HG03039 (cell line): Measurements from ENCODE around the gene LRP6.
"Not testable (repeated sequence)": the region's sequence is repeated elsewhere in the genome, so short reads cannot be mapped to it uniquely, and the experiment has no call there.

Experiments used
- ATAC-seq: cut with Tn5 transposase; IDR thresholded peaks from one replicate; pipeline ENCODE4 v1.9.1; 2021; ENCODE audit warnings: mild to moderate bottlenecking, moderate library complexity; ENCODE audit not compliant: unreplicated experiment

The LRP6 gene

GRCh38 chr12:12182703-12183365 is 84.0 kb downstream of the LRP6 start:
- no peak for ATAC-seq

- no peak for ATAC-seq
Observed at GRCh38 chr12:12181511-12181910, 85.3 kb downstream of the LRP6 start.

- no peak for ATAC-seq
Observed at GRCh38 chr12:12180575-12180974, 86.3 kb downstream of the LRP6 start.

- no peak for ATAC-seq
Observed at GRCh38 chr12:12180136-12180535, 86.7 kb downstream of the LRP6 start.

- no peak for ATAC-seq
Observed at GRCh38 chr12:12178559-12178958, 88.3 kb downstream of the LRP6 start.

- no peak for ATAC-seq
Observed at GRCh38 chr12:12176402-12176801, 90.4 kb downstream of the LRP6 start.

- no peak for ATAC-seq
Observed at GRCh38 chr12:12171991-12172511, 94.8 kb downstream of the LRP6 start.

GRCh38 chr12:12167847-12168246 is 99.0 kb downstream of the LRP6 start:
- ATAC-seq = no peak

GRCh38 chr12:12166751-12167150 is 100.1 kb downstream of the LRP6 start:
- ATAC-seq = no peak

GRCh38 chr12:12159988-12160387 is 106.9 kb downstream of the LRP6 start:
- no peak for ATAC-seq

- no peak for ATAC-seq
Observed at GRCh38 chr12:12158858-12159257, 108.0 kb downstream of the LRP6 start.

GRCh38 chr12:12157424-12157823 is 109.4 kb downstream of the LRP6 start:
- no peak for ATAC-seq

- no peak for ATAC-seq
Observed at GRCh38 chr12:12156828-12157227, 110.0 kb downstream of the LRP6 start.

- ATAC-seq = no peak
Observed at GRCh38 chr12:12156116-12156515, 110.7 kb downstream of the LRP6 start.

- no peak for ATAC-seq
Observed at GRCh38 chr12:12153596-12153995, 113.2 kb downstream of the LRP6 start.

- no peak for ATAC-seq
Observed at GRCh38 chr12:12147111-12147510, 119.7 kb downstream of the LRP6 start.

- not testable (repeated sequence) for ATAC-seq
Observed at GRCh38 chr12:12144531-12144930, 122.3 kb downstream of the LRP6 start.

GRCh38 chr12:12141000-12141399 is 125.8 kb downstream of the LRP6 start:
- ATAC-seq = no peak

GRCh38 chr12:12138203-12139154 is 128.4 kb downstream of the LRP6 start:
- no peak for ATAC-seq

- no peak for ATAC-seq
Observed at GRCh38 chr12:12133785-12134184, 133.1 kb downstream of the LRP6 start.

- ATAC-seq = no peak
Observed at GRCh38 chr12:12133259-12133658, 133.6 kb downstream of the LRP6 start.

GRCh38 chr12:12128670-12129069 is 138.2 kb downstream of the LRP6 start:
- ATAC-seq = no peak
